AML-193 (cell line): ENCODE measurements around the gene LRP1-AS.
A peak's percentile ranks its signal among the peaks of the same experiment; 100 is the strongest.

Source experiments
- DNase-seq, 2 experiments: peaks; one replicate each; lab custom pipeline; 2025; lab: John Stamatoyannopoulos, UW

LRP1-AS gene

GRCh38 chr12:57141249-57141648 is 6.2 kb downstream of the LRP1-AS start:
- DNase-seq, result no peak

- no peak for DNase-seq
Observed at GRCh38 chr12:57139796-57140649, 7.4 kb downstream of the LRP1-AS start.

GRCh38 chr12:57138526-57139272 is 8.7 kb downstream of the LRP1-AS start:
- no peak for DNase-seq

- no peak for DNase-seq
Observed at GRCh38 chr12:57135527-57136326, 11.7 kb downstream of the LRP1-AS start.

GRCh38 chr12:57134949-57135348 is 12.5 kb downstream of the LRP1-AS start:
- DNase-seq, result no peak

- DNase-seq, result no peak
Observed at GRCh38 chr12:57133916-57134315, 13.5 kb downstream of the LRP1-AS start.

- no peak for DNase-seq
Observed at GRCh38 chr12:57133013-57133569, 14.3 kb downstream of the LRP1-AS start.

- DNase-seq, result no peak
Observed at GRCh38 chr12:57131896-57132744, 15.3 kb downstream of the LRP1-AS start.

GRCh38 chr12:57130941-57131340 is 16.5 kb downstream of the LRP1-AS start:
- DNase-seq, result no peak

GRCh38 chr12:57129889-57130288 is 17.5 kb downstream of the LRP1-AS start:
- peak; percentile 35 to 44 for DNase-seq

GRCh38 chr12:57129321-57129842 is 18.0 kb downstream of the LRP1-AS start:
- DNase-seq, result no peak

- DNase-seq, result no peak
Observed at GRCh38 chr12:57128519-57129247, 18.7 kb downstream of the LRP1-AS start.

GRCh38 chr12:57127726-57128518 is 19.5 kb downstream of the LRP1-AS start, which contains the start of gene LRP1:
TSS of gene LRP1 (plus strand) at chr12:57128483. CDS start at chr12:57128965, 482 bp downstream.
- DNase-seq, result no peak

- DNase-seq, result peak in 1 of 2 experiments; percentile 20
Observed at GRCh38 chr12:57127101-57127725, 20.2 kb downstream of the LRP1-AS start.

GRCh38 chr12:57126561-57126960 is 20.9 kb downstream of the LRP1-AS start:
- DNase-seq, result no peak

- DNase-seq, result no peak
Observed at GRCh38 chr12:57126061-57126460, 21.4 kb downstream of the LRP1-AS start.

- DNase-seq, result peak; percentile 76 to 78
Observed at GRCh38 chr12:57124261-57124877, 23.1 kb downstream of the LRP1-AS start.

- no peak for DNase-seq
Observed at GRCh38 chr12:57123813-57124212, 23.6 kb downstream of the LRP1-AS start.
